H9 (cell line): Measurements from ENCODE around the gene BACH1. TPM values are rescaled to one million over a fixed set of nuclear protein-coding genes. Genes with fewer than 3 reads are reported as not detected.

Experiments used
- DNase-seq: peaks from one replicate; pipeline ENCODE4 v3.0.0-alpha.2; 2017
- H2AFZ ChIP-seq: one replicate; pipeline ENCODE4 v1.6.1; 2013; ENCODE audit warnings: mild to moderate bottlenecking, low read length, control low read depth, moderate library complexity
- H2AK5ac ChIP-seq: 2 replicates; pipeline ENCODE4 v1.6.1; 2013; ENCODE audit warnings: low read length, control low read depth, mixed read lengths; ENCODE audit not compliant: insufficient read length
- H2BK120ac ChIP-seq: one replicate; pipeline ENCODE4 v1.6.1; 2013; ENCODE audit warnings: low read depth, mild to moderate bottlenecking, low read length, control low read depth, inconsistent platforms; ENCODE audit not compliant: poor library complexity, severe bottlenecking
- H2BK12ac ChIP-seq: 2 replicates; pipeline ENCODE4 v1.6.1; 2013; ENCODE audit warnings: low read length, control low read depth, mixed read lengths, low read depth; ENCODE audit not compliant: insufficient read length
- H2BK15ac ChIP-seq: 2 replicates; pipeline ENCODE4 v1.6.1; 2013; ENCODE audit warnings: low read depth, low read length, control low read depth
- H2BK20ac ChIP-seq: one replicate; pipeline ENCODE4 v1.6.1; 2013; ENCODE audit warnings: low read depth, mild to moderate bottlenecking, low read length, control low read depth, inconsistent platforms; ENCODE audit not compliant: poor library complexity, severe bottlenecking
- H2BK5ac ChIP-seq: 2 replicates; pipeline ENCODE4 v1.6.1; 2013; ENCODE audit warnings: low read length, control low read depth, mixed read lengths; ENCODE audit not compliant: insufficient read length
- H3K14ac ChIP-seq: 2 replicates; pipeline ENCODE4 v1.6.1; 2013; ENCODE audit warnings: low read length, control low read depth; ENCODE audit not compliant: insufficient read depth
- H3K18ac ChIP-seq: 2 replicates; pipeline ENCODE4 v1.6.1; 2013; ENCODE audit warnings: low read depth, mild to moderate bottlenecking, mixed read lengths, low read length, control low read depth; ENCODE audit not compliant: insufficient read length
- H3K23ac ChIP-seq: 2 replicates; pipeline ENCODE4 v1.6.1; 2013; ENCODE audit warnings: low read length, control low read depth, mixed read lengths, low read depth; ENCODE audit not compliant: insufficient read length
- H3K23me2 ChIP-seq: 2 replicates; pipeline ENCODE4 v1.6.1; 2013; ENCODE audit warnings: low read depth, mild to moderate bottlenecking, mixed read lengths, low read length, control low read depth; ENCODE audit not compliant: insufficient read length, poor library complexity, severe bottlenecking
- H3K27ac ChIP-seq: 2 replicates; pipeline ENCODE4 v1.5.1; 2013; ENCODE audit warnings: low read length, control low read depth, mixed read lengths, low read depth; ENCODE audit not compliant: insufficient read length
- H3K27me3 ChIP-seq: 2 replicates; pipeline ENCODE4 v1.6.1; 2013; ENCODE audit warnings: low read length, control low read depth, inconsistent platforms; ENCODE audit not compliant: insufficient read depth
- H3K4ac ChIP-seq: 2 replicates; pipeline ENCODE4 v1.6.1; 2013; ENCODE audit warnings: low read depth, mild to moderate bottlenecking, control low read depth, inconsistent platforms, low read length, moderate library complexity
- H3K4me1 ChIP-seq: 2 replicates; pipeline ENCODE4 v1.6.1; 2013; ENCODE audit warnings: low read length, control low read depth, inconsistent platforms; ENCODE audit not compliant: insufficient read depth
- H3K4me2 ChIP-seq: 2 replicates; pipeline ENCODE4 v1.6.1; 2013; ENCODE audit warnings: low read length, control low read depth, mixed read lengths; ENCODE audit not compliant: insufficient read length, insufficient read depth
- H3K56ac ChIP-seq: 2 replicates; pipeline ENCODE4 v1.6.1; 2013; ENCODE audit warnings: low read depth, mild to moderate bottlenecking, mixed read lengths, low read length, control low read depth; ENCODE audit not compliant: insufficient read length
- H3K79me1 ChIP-seq: 2 replicates; pipeline ENCODE4 v1.6.1; 2013; ENCODE audit warnings: low read depth, mild to moderate bottlenecking, moderate library complexity, low read length, control low read depth, inconsistent platforms; ENCODE audit not compliant: insufficient read depth, poor library complexity, severe bottlenecking
- H3K79me2 ChIP-seq: 2 replicates; pipeline ENCODE4 v1.6.1; 2013; ENCODE audit warnings: low read length, control low read depth, inconsistent platforms; ENCODE audit not compliant: insufficient read depth
- H3K9ac ChIP-seq: 2 replicates; pipeline ENCODE4 v1.6.1; 2013; ENCODE audit warnings: low read length, control low read depth, mixed read lengths; ENCODE audit not compliant: insufficient read length; ENCODE audit errors: extremely low read depth
- H3K9me3 ChIP-seq: one replicate; pipeline ENCODE4 v1.6.1; 2013; ENCODE audit warnings: low read depth, low read length, inconsistent platforms; ENCODE audit not compliant: control insufficient read depth
- H3T11ph ChIP-seq: one replicate; pipeline ENCODE4 v1.6.1; 2013; ENCODE audit warnings: mild to moderate bottlenecking, low read length, control low read depth, inconsistent platforms
- H4K20me1 ChIP-seq: one replicate; pipeline ENCODE4 v1.6.1; 2013; ENCODE audit not compliant: control insufficient read depth, insufficient read length, insufficient read depth
- H4K5ac ChIP-seq: 2 replicates; pipeline ENCODE4 v1.6.1; 2013; ENCODE audit warnings: low read depth, mild to moderate bottlenecking, mixed read lengths, low read length, control low read depth; ENCODE audit not compliant: insufficient read length
- H4K8ac ChIP-seq: replicated peaks from 2 replicates; pipeline ENCODE4 v1.6.1; 2013; ENCODE audit warnings: low read length, control low read depth, mixed read lengths, low read depth; ENCODE audit not compliant: insufficient read length
- H4K91ac ChIP-seq: 2 replicates; pipeline ENCODE4 v1.6.1; 2013; ENCODE audit warnings: low read depth, mild to moderate bottlenecking, moderate library complexity, mixed read lengths, low read length, control low read depth; ENCODE audit not compliant: insufficient read length
- H3K27ac Mint-ChIP-seq, 3 experiments: 2 replicates in 2 of 3; 3 replicates in 1 of 3; pipeline ENCODE4 v1.8.0; 2020 to 2021; ENCODE audit warnings: mixed read lengths in 3 of 3, mild to moderate bottlenecking in 1 of 3, moderate library complexity in 1 of 3
- H3K27me3 Mint-ChIP-seq: 2 replicates; pipeline ENCODE4 v1.8.0; 2021; ENCODE audit warnings: low read depth, mild to moderate bottlenecking, moderate library complexity, mixed read lengths
- H3K36me3 Mint-ChIP-seq, 3 experiments: 2 replicates in 2 of 3; 3 replicates in 1 of 3; pipeline ENCODE4 v1.8.0; 2020 to 2021; ENCODE audit warnings: low read depth in 3 of 3, mixed read lengths in 3 of 3; ENCODE audit not compliant: insufficient read depth in 1 of 3
- H3K4me1 Mint-ChIP-seq, 2 experiments: 2 replicates each; pipeline ENCODE4 v1.8.0; 2020; ENCODE audit warnings: mixed read lengths in 2 of 2
- H3K4me3 Mint-ChIP-seq, 2 experiments: 2 replicates in 1 of 2; 3 replicates in 1 of 2; pipeline ENCODE4 v1.8.0; 2020 to 2021; ENCODE audit warnings: mild to moderate bottlenecking in 2 of 2, mixed read lengths in 2 of 2, moderate library complexity in 1 of 2
- H3K9me3 Mint-ChIP-seq, 2 experiments: 2 replicates in 1 of 2; 3 replicates in 1 of 2; pipeline ENCODE4 v1.8.0; 2020; ENCODE audit warnings: mild to moderate bottlenecking in 2 of 2, mixed read lengths in 2 of 2, moderate library complexity in 1 of 2
- WGBS: extraction: QIAGEN DNeasy Blood & Tissue Kit; methylation state at CpG from one replicate; pipeline ENCODE4 v1.1.7; 2013; ENCODE audit warnings: missing lambda C conversion rate, low lambda C conversion rate, mixed read lengths; ENCODE audit not compliant: insufficient read length; ENCODE audit errors: extremely low coverage; 5-methylcytosine and 5-hydroxymethylcytosine counted together
- total RNA-seq: library from RNA; stranded (reverse); gene quantifications from 2 replicates; pipeline ENCODE4 v1.2.1, GENCODE V29; 2021
- TF ChIP-seq, protein P1 (sequence below): fragments of 200-600 bp; sonication (generic); conservative IDR thresholded peaks from 3 replicates; pipeline ENCODE4 v1.8.0; 2021; ENCODE audit warnings: antibody characterized with exemption, mild to moderate bottlenecking

BACH1 gene
- total RNA-seq, 1 experiment from 2014 or later: 42.4 TPM

DNA sequence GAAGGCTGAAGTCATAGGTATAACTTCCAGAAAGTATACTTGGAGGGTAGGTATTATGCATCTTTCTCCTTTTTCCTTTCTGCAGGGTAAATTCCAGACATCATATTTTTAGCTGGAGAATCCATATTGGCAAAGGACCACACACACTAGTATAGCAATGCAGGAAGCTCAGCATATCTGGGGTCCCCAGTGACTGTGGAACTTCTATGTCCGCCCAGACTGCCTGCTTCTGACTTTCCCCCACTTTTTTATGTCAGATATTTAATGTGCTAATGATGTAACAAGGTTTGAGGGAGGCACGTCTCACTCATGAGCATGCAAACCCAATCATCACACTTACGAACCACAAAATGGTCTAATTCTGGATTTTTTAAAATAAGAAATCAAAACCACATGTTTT is 90.4 kb downstream of the BACH1 start:
- no peak overlapping the region for H3K9ac ChIP-seq
- H3K4me2 ChIP-seq: no peak overlapping the region
- no peaks in the 10 kb centered on the region for H3K79me1 ChIP-seq

More for the DNA sequence above, 90.4 kb downstream of the BACH1 start:
- Histone ChIP-seq H2BK12ac (no peak overlapping the region), H3K14ac (no peak overlapping the region), H4K5ac (no peak overlapping the region), H3K27ac (no peak overlapping the region), H4K20me1 (no peaks in the 10 kb centered on the region), H2BK120ac (no peak overlapping the region), H2AFZ (no peak overlapping the region), H3K4me1 (no peaks in the 10 kb centered on the region), H3T11ph (no peak overlapping the region), H4K8ac (no peak overlapping the region), H4K91ac (no peak overlapping the region), H3K27me3 (no peaks in the 10 kb centered on the region), H2BK20ac (no peak overlapping the region), H3K18ac (no peak overlapping the region), H2BK5ac (no peak overlapping the region), H2AK5ac (no peak overlapping the region), H2BK15ac (no peak overlapping the region), H3K79me2 (no peaks in the 10 kb centered on the region), H3K9me3 (no peaks in the 10 kb centered on the region), H3K4ac (no peak overlapping the region), H3K23ac (no peak overlapping the region), H3K56ac (no peak overlapping the region), H3K23me2 (no peaks in the 10 kb centered on the region)
- DNase-seq: no peak
- H3K4me1 Mint-ChIP-seq: peaks cover 0 to 6% of the 10 kb centered on the region in 2 experiments; a peak in 2 of 4 replicates
- H3K27me3 Mint-ChIP-seq: no peaks in the 10 kb centered on the region
- H3K36me3 Mint-ChIP-seq: peaks cover 6 to 10% (median 6%) of the 10 kb centered on the region in 3 experiments; a peak in 5 of 7 replicates
- no peak overlapping the region for H3K27ac Mint-ChIP-seq
- H3K9me3 Mint-ChIP-seq: peaks cover 18 to 21% of the 10 kb centered on the region in 2 experiments
- TF ChIP-seq, protein P1, sequence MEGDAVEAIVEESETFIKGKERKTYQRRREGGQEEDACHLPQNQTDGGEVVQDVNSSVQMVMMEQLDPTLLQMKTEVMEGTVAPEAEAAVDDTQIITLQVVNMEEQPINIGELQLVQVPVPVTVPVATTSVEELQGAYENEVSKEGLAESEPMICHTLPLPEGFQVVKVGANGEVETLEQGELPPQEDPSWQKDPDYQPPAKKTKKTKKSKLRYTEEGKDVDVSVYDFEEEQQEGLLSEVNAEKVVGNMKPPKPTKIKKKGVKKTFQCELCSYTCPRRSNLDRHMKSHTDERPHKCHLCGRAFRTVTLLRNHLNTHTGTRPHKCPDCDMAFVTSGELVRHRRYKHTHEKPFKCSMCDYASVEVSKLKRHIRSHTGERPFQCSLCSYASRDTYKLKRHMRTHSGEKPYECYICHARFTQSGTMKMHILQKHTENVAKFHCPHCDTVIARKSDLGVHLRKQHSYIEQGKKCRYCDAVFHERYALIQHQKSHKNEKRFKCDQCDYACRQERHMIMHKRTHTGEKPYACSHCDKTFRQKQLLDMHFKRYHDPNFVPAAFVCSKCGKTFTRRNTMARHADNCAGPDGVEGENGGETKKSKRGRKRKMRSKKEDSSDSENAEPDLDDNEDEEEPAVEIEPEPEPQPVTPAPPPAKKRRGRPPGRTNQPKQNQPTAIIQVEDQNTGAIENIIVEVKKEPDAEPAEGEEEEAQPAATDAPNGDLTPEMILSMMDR: no peak
- no CpG with 5 or more reads among the region's 3 CpGs for WGBS
- no peak overlapping the region for H3K4me3 Mint-ChIP-seq
